Measurements from ENCODE around the gene FHOD3.

The FHOD3 gene

GRCh38 chr18:36358141-36358540 is 60.6 kb downstream of the FHOD3 start:
- Histone ChIP-seq H3K4me1 (ENCODE audit: control insufficient read depth, insufficient read depth, low read length, poor library complexity, severe bottlenecking) (no peaks in the 10 kb centered on the region), H3K27me3 (replicated peaks; ENCODE audit: control insufficient read depth, insufficient read depth, low read length, poor library complexity, severe bottlenecking) (no peaks in the 10 kb centered on the region)

GRCh38 chr18:36360256-36360909 is 62.9 kb downstream of the FHOD3 start:
- no peaks in the 10 kb centered on the region for H3K27me3 ChIP-seq (replicated peaks; ENCODE audit: control insufficient read depth, insufficient read depth, low read length, poor library complexity, severe bottlenecking)
- H3K4me3 ChIP-seq (ENCODE audit: insufficient read depth, low read depth, low read length, poor library complexity, severe bottlenecking): no peak overlapping the region
- DNase-seq: no peak
- H3K4me1 ChIP-seq (ENCODE audit: control insufficient read depth, insufficient read depth, low read length, poor library complexity, severe bottlenecking): no peaks in the 10 kb centered on the region
- H3K27ac ChIP-seq (ENCODE audit: insufficient read depth, low read length, poor library complexity, severe bottlenecking): no peak overlapping the region
- H3K36me3 ChIP-seq (ENCODE audit: control insufficient read depth, insufficient read depth, low read length): no peaks in the 10 kb centered on the region
- no peaks in the 10 kb centered on the region for H3K9me3 ChIP-seq (ENCODE audit: control insufficient read depth, low read length)

More at GRCh38 chr18:36358141-36358540, 60.6 kb downstream of the FHOD3 start:
- H3K27ac ChIP-seq (ENCODE audit: insufficient read depth, low read length, poor library complexity, severe bottlenecking): no peak overlapping the region
- no peaks in the 10 kb centered on the region for H3K9me3 ChIP-seq (ENCODE audit: control insufficient read depth, low read length)
- H3K4me3 ChIP-seq (ENCODE audit: insufficient read depth, low read depth, low read length, poor library complexity, severe bottlenecking): no peak overlapping the region
- DNase-seq: no peak
- no peaks in the 10 kb centered on the region for H3K36me3 ChIP-seq (ENCODE audit: control insufficient read depth, insufficient read depth, low read length)

GRCh38 chr18:36364911-36365624 is 67.6 kb downstream of the FHOD3 start:
- Histone ChIP-seq H3K36me3 (ENCODE audit: control insufficient read depth, insufficient read depth, low read length) (no peaks in the 10 kb centered on the region), H3K4me1 (ENCODE audit: control insufficient read depth, insufficient read depth, low read length, poor library complexity, severe bottlenecking) (no peaks in the 10 kb centered on the region), H3K9me3 (ENCODE audit: control insufficient read depth, low read length) (no peaks in the 10 kb centered on the region), H3K27ac (ENCODE audit: insufficient read depth, low read length, poor library complexity, severe bottlenecking) (no peak overlapping the region), H3K27me3 (replicated peaks; ENCODE audit: control insufficient read depth, insufficient read depth, low read length, poor library complexity, severe bottlenecking) (no peaks in the 10 kb centered on the region), H3K4me3 (ENCODE audit: insufficient read depth, low read depth, low read length, poor library complexity, severe bottlenecking) (no peak overlapping the region)
- DNase-seq: no peak

GRCh38 chr18:36365836-36366775 is 68.6 kb downstream of the FHOD3 start:
- Histone ChIP-seq H3K27ac (ENCODE audit: insufficient read depth, low read length, poor library complexity, severe bottlenecking) (no peak overlapping the region), H3K9me3 (ENCODE audit: control insufficient read depth, low read length) (no peaks in the 10 kb centered on the region), H3K36me3 (ENCODE audit: control insufficient read depth, insufficient read depth, low read length) (no peaks in the 10 kb centered on the region), H3K27me3 (replicated peaks; ENCODE audit: control insufficient read depth, insufficient read depth, low read length, poor library complexity, severe bottlenecking) (no peaks in the 10 kb centered on the region), H3K4me1 (ENCODE audit: control insufficient read depth, insufficient read depth, low read length, poor library complexity, severe bottlenecking) (no peaks in the 10 kb centered on the region), H3K4me3 (ENCODE audit: insufficient read depth, low read depth, low read length, poor library complexity, severe bottlenecking) (no peak overlapping the region)
- no peak for DNase-seq

GRCh38 chr18:36366994-36367839 is 69.7 kb downstream of the FHOD3 start:
- DNase-seq: no peak
- Histone ChIP-seq H3K9me3 (ENCODE audit: control insufficient read depth, low read length) (no peaks in the 10 kb centered on the region), H3K4me1 (ENCODE audit: control insufficient read depth, insufficient read depth, low read length, poor library complexity, severe bottlenecking) (no peaks in the 10 kb centered on the region), H3K27me3 (replicated peaks; ENCODE audit: control insufficient read depth, insufficient read depth, low read length, poor library complexity, severe bottlenecking) (no peaks in the 10 kb centered on the region), H3K4me3 (ENCODE audit: insufficient read depth, low read depth, low read length, poor library complexity, severe bottlenecking) (no peak overlapping the region), H3K36me3 (ENCODE audit: control insufficient read depth, insufficient read depth, low read length) (no peaks in the 10 kb centered on the region), H3K27ac (ENCODE audit: insufficient read depth, low read length, poor library complexity, severe bottlenecking) (no peak overlapping the region)

- H3K4me3 ChIP-seq (ENCODE audit: insufficient read depth, low read depth, low read length, poor library complexity, severe bottlenecking): no peak overlapping the region
- peaks cover 4% of the 10 kb centered on the region for H3K27me3 ChIP-seq (replicated peaks; ENCODE audit: control insufficient read depth, insufficient read depth, low read length, poor library complexity, severe bottlenecking)
- DNase-seq: no peak
- no peak overlapping the region for H3K27ac ChIP-seq (ENCODE audit: insufficient read depth, low read length, poor library complexity, severe bottlenecking)
- H3K9me3 ChIP-seq (ENCODE audit: control insufficient read depth, low read length): no peaks in the 10 kb centered on the region
- no peaks in the 10 kb centered on the region for H3K4me1 ChIP-seq (ENCODE audit: control insufficient read depth, insufficient read depth, low read length, poor library complexity, severe bottlenecking)
- no peaks in the 10 kb centered on the region for H3K36me3 ChIP-seq (ENCODE audit: control insufficient read depth, insufficient read depth, low read length)
Measured at GRCh38 chr18:36368889-36369288, 71.4 kb downstream of the FHOD3 start.

GRCh38 chr18:36372903-36373311 is 75.4 kb downstream of the FHOD3 start:
- Histone ChIP-seq H3K4me1 (ENCODE audit: control insufficient read depth, insufficient read depth, low read length, poor library complexity, severe bottlenecking) (no peaks in the 10 kb centered on the region), H3K4me3 (ENCODE audit: insufficient read depth, low read depth, low read length, poor library complexity, severe bottlenecking) (no peak overlapping the region), H3K27ac (ENCODE audit: insufficient read depth, low read length, poor library complexity, severe bottlenecking) (no peak overlapping the region), H3K36me3 (ENCODE audit: control insufficient read depth, insufficient read depth, low read length) (no peaks in the 10 kb centered on the region), H3K9me3 (ENCODE audit: control insufficient read depth, low read length) (no peaks in the 10 kb centered on the region), H3K27me3 (replicated peaks; ENCODE audit: control insufficient read depth, insufficient read depth, low read length, poor library complexity, severe bottlenecking) (peaks cover 4% of the 10 kb centered on the region)
- DNase-seq: no peak

GRCh38 chr18:36374262-36374661 is 76.7 kb downstream of the FHOD3 start:
- no peak for DNase-seq
- peaks cover 4% of the 10 kb centered on the region for H3K27me3 ChIP-seq (replicated peaks; ENCODE audit: control insufficient read depth, insufficient read depth, low read length, poor library complexity, severe bottlenecking)
- H3K9me3 ChIP-seq (ENCODE audit: control insufficient read depth, low read length): no peaks in the 10 kb centered on the region
- no peaks in the 10 kb centered on the region for H3K4me1 ChIP-seq (ENCODE audit: control insufficient read depth, insufficient read depth, low read length, poor library complexity, severe bottlenecking)
- no peak overlapping the region for H3K27ac ChIP-seq (ENCODE audit: insufficient read depth, low read length, poor library complexity, severe bottlenecking)
- H3K36me3 ChIP-seq (ENCODE audit: control insufficient read depth, insufficient read depth, low read length): no peaks in the 10 kb centered on the region
- no peak overlapping the region for H3K4me3 ChIP-seq (ENCODE audit: insufficient read depth, low read depth, low read length, poor library complexity, severe bottlenecking)

GRCh38 chr18:36375118-36375517 is 77.6 kb downstream of the FHOD3 start:
- DNase-seq: no peak
- H3K9me3 ChIP-seq (ENCODE audit: control insufficient read depth, low read length): no peaks in the 10 kb centered on the region
- H3K27me3 ChIP-seq (replicated peaks; ENCODE audit: control insufficient read depth, insufficient read depth, low read length, poor library complexity, severe bottlenecking): peaks cover 4% of the 10 kb centered on the region
- no peak overlapping the region for H3K4me3 ChIP-seq (ENCODE audit: insufficient read depth, low read depth, low read length, poor library complexity, severe bottlenecking)
- no peak overlapping the region for H3K27ac ChIP-seq (ENCODE audit: insufficient read depth, low read length, poor library complexity, severe bottlenecking)
- H3K4me1 ChIP-seq (ENCODE audit: control insufficient read depth, insufficient read depth, low read length, poor library complexity, severe bottlenecking): no peaks in the 10 kb centered on the region
- no peaks in the 10 kb centered on the region for H3K36me3 ChIP-seq (ENCODE audit: control insufficient read depth, insufficient read depth, low read length)
